HG03571 (cell line): ENCODE results near the gene AFF4.
"Not testable (repeated sequence)": the region's sequence is repeated elsewhere in the genome, so short reads cannot be mapped to it uniquely, and the experiment has no call there.

Source experiments
- ATAC-seq: cut with Tn5 transposase; IDR thresholded peaks from one replicate; pipeline ENCODE4 v1.9.1; 2021; ENCODE audit not compliant: unreplicated experiment

The AFF4 gene

GRCh38 chr5:132953710-132954109, 9.7 kb downstream of the AFF4 start:
- no peak for ATAC-seq

- no peak for ATAC-seq
Observed at GRCh38 chr5:132952829-132953228, 10.6 kb downstream of the AFF4 start.

GRCh38 chr5:132951897-132952296, 11.5 kb downstream of the AFF4 start:
- no peak for ATAC-seq

GRCh38 chr5:132949136-132949535, 14.3 kb downstream of the AFF4 start:
- no peak for ATAC-seq

DNA sequence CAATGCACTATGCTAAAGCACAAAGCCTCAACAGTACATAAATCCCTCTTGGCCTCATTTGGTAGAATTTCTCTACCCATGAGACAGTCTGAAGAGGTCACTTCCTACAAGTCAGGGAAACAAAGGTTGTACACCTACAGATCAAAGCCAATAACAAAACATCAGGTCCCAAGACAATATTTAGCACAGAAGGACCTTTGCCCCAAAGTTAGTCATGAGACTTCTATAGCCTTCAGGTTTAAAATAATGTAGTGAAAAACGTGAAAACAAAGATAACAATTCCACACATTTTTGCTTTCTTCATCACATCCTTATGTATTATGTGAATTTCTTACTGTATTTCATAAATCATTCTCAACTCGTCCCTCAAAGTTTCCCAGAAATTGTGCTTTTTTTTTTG, 15.8 kb downstream of the AFF4 start:
- ATAC-seq = no peak

- ATAC-seq = not testable (repeated sequence)
Observed at GRCh38 chr5:132945315-132945714, 18.1 kb downstream of the AFF4 start.

- no peak for ATAC-seq
Observed at GRCh38 chr5:132943362-132944022, 19.9 kb downstream of the AFF4 start.

DNA sequence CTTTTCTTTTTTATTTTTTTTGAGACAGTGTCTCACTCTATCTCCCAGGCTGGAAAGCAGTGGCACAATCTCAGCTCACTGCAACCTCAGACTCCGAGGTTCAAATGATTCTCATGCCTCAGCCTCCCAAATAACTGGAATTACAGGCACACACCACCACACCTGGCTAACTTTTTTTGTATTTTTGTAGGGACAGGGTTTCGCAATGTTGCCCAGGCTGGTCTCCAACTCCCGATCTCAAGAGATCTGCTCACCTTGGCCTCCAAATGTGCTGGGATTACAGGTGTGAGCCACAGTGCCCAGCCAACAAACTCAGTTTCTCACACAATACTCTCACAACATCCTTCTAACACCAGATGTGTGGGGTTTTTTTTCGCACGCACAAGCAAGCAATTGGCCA, 22.1 kb downstream of the AFF4 start:
- no peak for ATAC-seq

GRCh38 chr5:132928062-132928407, 35.4 kb downstream of the AFF4 start:
- no peak for ATAC-seq

DNA sequence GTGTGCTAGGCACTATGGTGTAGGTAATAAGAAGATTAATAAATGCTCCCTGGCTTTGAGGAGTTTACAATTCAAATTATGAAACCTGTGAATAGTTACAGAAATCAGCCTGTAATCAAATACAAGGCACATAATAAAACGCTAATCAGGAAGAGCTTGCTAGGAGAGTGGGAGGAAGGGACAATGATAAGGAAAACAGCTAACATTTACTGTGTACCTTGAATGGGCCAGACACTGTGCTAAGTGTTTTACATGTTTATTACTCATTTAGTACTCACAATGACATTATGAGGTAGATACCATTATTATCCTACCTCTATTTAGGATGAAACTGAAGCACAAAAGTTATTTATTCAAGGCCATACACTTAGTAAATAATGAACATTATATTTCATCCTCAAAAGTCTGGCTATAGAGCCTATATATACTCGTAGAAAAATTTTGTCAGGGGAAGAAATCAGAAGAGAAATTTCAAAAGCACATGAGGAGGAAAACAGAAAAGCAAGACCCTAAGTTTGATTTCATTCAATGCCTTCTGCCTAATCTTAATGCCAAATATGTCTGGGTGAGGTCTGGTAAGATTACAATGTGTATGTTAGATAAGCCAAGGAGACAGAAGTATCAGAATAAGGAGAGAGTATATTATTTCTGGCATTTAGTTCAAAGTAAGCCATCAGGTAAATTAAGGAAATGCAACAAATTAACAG, 35.9 kb downstream of the AFF4 start:
- ATAC-seq = no peak

DNA sequence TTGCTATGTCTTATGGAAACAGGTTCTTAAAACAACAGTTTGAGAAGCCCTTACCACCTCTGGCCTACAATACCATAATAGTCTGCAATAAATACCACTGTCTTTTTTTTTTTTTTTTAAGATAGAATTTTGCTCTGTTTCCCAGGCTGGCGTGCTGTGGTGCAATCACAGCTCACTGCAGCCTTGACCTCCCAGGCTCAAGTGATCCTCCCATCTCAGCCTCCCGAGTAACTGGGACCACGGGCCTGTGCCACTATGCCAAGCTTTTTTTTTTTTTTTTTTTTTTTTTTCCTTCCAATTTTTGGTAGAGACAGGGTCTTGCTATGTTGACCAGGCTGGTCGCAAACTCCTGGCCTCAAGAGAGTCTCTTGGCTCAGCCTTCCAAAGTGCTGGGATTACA, 37.0 kb downstream of the AFF4 start:
- no peak for ATAC-seq

GRCh38 chr5:132916086-132916485, 47.3 kb downstream of the AFF4 start:
- ATAC-seq = no peak

DNA sequence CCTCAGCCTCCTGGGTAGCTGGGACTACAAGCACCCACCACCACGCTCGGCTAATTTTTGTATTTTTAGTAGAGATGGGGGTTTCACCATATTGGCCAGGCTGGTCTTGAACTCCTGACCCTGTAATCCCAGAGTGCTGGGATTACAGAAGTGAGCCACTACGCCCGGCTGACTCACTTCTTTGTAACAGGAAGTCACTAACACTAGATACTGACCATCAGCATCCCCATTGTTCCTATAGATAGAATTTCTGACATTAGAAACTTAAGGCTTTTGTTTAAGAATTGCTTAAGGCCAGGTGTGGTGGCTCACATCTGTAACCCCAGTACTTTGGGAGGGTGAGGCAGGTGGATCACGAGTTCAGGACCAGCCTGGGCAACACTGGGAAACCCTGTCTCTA, 47.8 kb downstream of the AFF4 start:
- no peak for ATAC-seq

- ATAC-seq = no peak
Observed at GRCh38 chr5:132909702-132910101, 53.7 kb downstream of the AFF4 start.

- no peak for ATAC-seq
Observed at GRCh38 chr5:132907161-132907560, 56.3 kb downstream of the AFF4 start.

DNA sequence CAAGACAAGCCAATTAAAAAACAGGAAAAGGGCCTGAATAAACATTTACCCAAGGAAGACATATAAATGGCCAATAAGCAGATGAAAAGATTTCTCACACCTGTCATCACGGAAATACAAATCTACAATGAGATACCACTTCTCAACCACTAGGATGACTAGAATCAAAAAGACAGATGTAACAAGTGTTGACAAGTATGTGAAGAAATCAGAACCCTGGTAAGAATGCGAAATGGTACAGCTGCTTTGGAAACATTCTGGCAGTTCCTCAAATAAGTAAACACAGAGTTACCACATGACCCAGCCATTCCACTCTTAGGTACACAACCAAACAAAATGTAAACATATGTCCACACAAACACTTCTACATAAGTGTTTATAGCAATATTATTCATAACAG, 57.5 kb downstream of the AFF4 start:
- no peak for ATAC-seq

- no peak for ATAC-seq
Observed at GRCh38 chr5:132901730-132902129, 61.7 kb downstream of the AFF4 start.

GRCh38 chr5:132901036-132901435, 62.4 kb downstream of the AFF4 start:
- ATAC-seq = no peak

DNA sequence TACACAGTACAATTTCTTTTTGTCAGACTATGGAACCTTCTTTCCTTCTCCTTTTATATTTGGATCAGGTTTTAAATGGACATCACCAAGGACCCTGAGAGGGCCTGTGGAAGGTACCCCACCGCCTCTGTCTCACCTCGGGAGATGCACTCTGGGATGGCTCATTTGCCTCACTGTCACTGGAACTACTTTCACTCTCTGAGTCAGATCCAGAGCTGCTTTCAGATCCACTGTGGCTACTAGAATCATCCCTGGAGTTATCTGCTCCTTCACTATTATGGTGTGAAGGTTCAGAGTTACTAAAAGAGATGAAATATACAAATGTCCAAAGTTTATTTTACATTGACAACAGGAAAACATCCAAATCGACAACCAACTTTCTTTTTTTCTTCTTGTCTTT, 65.3 kb downstream of the AFF4 start:
- no peak for ATAC-seq

DNA sequence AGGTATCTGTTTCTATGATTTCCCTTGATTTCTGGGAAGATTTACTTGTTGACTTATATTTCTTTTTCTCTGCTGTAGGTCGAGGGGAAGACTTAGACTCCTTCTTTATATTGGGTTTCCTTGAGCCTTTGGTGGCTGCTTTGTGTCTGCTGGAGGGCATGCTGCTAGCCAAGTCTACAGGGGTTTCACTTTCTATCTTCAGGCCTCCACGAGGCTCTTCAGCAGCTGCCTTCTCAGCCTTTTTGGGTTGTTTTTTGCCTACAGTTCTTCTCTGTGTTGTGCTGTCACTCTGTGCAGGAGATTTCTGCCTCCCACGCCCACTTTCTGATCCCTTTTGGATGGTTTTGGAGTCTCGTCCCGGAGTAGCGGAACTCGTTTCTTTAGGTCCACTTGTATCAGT, 66.7 kb downstream of the AFF4 start:
- no peak for ATAC-seq

GRCh38 chr5:132895719-132896305, 67.6 kb downstream of the AFF4 start:
- no peak for ATAC-seq

GRCh38 chr5:132890817-132891216, 72.6 kb downstream of the AFF4 start:
- no peak for ATAC-seq

- no peak for ATAC-seq
Observed at GRCh38 chr5:132889501-132889900, 73.9 kb downstream of the AFF4 start.
